ENCODE measurements around the gene ZXDC. TPM values are rescaled to one million over a fixed set of nuclear protein-coding genes. Genes with fewer than 3 reads are reported as not detected.
A peak's percentile ranks its signal among the peaks of the same experiment; 100 is the strongest.

Gene ZXDC
- total and polyA plus RNA-seq, 11 donors, result 8.7 to 40.3 (median 19.3) TPM

DNA sequence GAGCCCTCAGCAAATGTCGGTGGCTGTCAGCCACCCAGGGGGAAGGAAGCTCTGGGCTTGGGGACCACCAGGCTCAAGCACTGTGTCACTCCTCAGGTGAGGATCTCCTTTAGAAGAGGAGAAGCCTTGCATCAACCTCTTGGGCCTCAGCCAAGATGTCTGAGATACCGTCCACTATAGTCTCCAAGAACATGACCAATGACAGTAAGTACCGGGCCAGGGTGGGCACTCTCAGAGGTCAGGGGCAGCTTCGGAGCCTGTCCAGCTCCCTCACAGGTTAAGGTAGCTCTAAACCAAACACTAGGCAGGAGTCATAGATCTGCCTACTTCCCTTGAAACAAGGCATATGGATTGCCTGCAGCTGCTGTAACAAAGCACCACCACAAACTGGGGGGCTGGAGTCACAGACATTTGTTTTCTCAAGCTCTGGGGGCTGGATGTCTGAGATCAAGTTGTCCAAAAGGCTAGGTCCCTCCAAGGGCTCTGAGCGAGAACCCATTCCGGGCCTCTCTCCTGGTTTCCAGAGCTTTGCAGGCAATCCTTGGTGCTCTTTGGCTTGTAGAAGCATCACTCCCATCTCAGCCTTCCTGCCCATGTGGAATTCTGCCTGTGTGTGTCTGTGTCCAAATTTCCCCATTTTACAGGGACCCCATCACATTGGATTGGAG lies 79.7 kb downstream of the ZXDC start:
- no peaks in the 10 kb centered on the region for H3K9me3 ChIP-seq
- intact Hi-C loops (cut with DNase I), result loop anchor here in 1 of 10 donors (10.0 kb wide), 1 partner anchor 69 kb away; no protein-coding TSS in a partner anchor
- H3K4me1 ChIP-seq, result peaks cover 0 to 9% (median 2%) of the 10 kb centered on the region in 12 donors
- ATAC-seq (no peak), DNase-seq (no peak)
- 86 to 95% (median 95%) methylated on average over 6 of the region's 6 CpGs for whole genome bisulfite sequencing, 4 donors
- TF ChIP-seq POLR2A (IDR thresholded peaks at IDR 0.05) (no peak), CTCF (IDR thresholded peaks at IDR 0.05) (no peak)
- no peaks in the 10 kb centered on the region for H3K36me3 ChIP-seq
- peaks cover 0 to 26% (median 0%) of the 10 kb centered on the region in 9 donors for H3K27me3 ChIP-seq
- no peak overlapping the region for H3K4me3 ChIP-seq
- no peak overlapping the region for H3K27ac ChIP-seq

GRCh38 chr3:126394977-126395321 lies 80.7 kb downstream of the ZXDC start:
- H3K27me3 ChIP-seq, result peaks cover 0 to 26% (median 0%) of the 10 kb centered on the region in 9 donors
- DNase-seq (no peak), ATAC-seq (peak in 1 of 4 donors; percentile 7)
- TF ChIP-seq CTCF (IDR thresholded peaks at IDR 0.05) (no peak), POLR2A (IDR thresholded peaks at IDR 0.05) (no peak)
- no peaks in the 10 kb centered on the region for H3K36me3 ChIP-seq
- H3K4me1 ChIP-seq, result peaks cover 0 to 9% (median 2%) of the 10 kb centered on the region in 12 donors
- H3K9me3 ChIP-seq, result no peaks in the 10 kb centered on the region
- H3K4me3 ChIP-seq, result peak overlapping the region in 11 of 12 donors; percentile 13 to 50 (median 30)
- intact Hi-C loops (cut with DNase I), result loop anchor here in 2 of 10 donors (5.0 to 10.0 kb wide), 3 partner anchors 70 to 263 kb away; no protein-coding TSS in a partner anchor
- WGBS, 4 donors, result 12 to 31% (median 20%) methylated on average over 14 to 30 of the region's 30 CpGs
- no peak overlapping the region for H3K27ac ChIP-seq

GRCh38 chr3:126394179-126394976 lies 81.3 kb downstream of the ZXDC start, which contains the start of gene CFAP100:
CFAP100 (plus strand) TSS chr3:126394909; CDS start chr3:126396001, 1,092 bp downstream.
- DNase-seq (peak in 3 of 5 donors; percentile 34 to 56 (median 48)), ATAC-seq (peak; percentile 16 to 78 (median 62))
- Histone ChIP-seq H3K27me3 (peaks cover 0 to 26% (median 0%) of the 10 kb centered on the region in 9 donors), H3K9me3 (no peaks in the 10 kb centered on the region), H3K36me3 (no peaks in the 10 kb centered on the region), H3K4me1 (peaks cover 0 to 12% (median 3%) of the 10 kb centered on the region in 12 donors), H3K27ac (no peak within 1 kb of the TSS), H3K4me3 (peak within 1 kb of the TSS in 11 of 12 donors; percentile 13 to 50 (median 30))
- intact Hi-C loops (cut with DNase I), result loop anchor here in 2 of 10 donors (5.0 to 10.0 kb wide), 3 partner anchors 70 to 262 kb away; no protein-coding TSS in a partner anchor
- no peak for TF ChIP-seq CTCF (IDR thresholded peaks at IDR 0.05)
- no peak for TF ChIP-seq POLR2A (IDR thresholded peaks at IDR 0.05)
- WGBS, 4 donors, result 32 to 42% (median 33%) methylated on average over 34 to 43 of the region's 43 CpGs

DNA sequence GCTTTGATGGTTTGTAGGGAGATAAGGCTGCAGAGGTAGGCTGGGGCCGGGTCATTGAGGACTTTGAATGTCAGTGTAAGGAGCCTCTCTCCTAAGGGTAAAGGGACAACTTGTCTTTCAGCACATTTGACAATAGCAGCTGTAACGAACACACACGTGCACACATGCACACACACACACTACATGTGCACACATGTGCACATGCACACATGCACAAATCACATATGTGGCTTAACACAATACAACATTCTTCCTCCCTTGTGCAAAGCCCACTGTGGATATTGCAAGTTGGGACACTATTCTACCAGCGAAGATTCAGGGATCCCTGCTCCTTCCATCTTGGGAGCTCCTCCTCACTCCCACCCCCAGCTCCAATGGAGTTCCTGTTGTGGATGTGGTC lies 82.1 kb downstream of the ZXDC start:
- Histone ChIP-seq H3K27ac (no peak overlapping the region), H3K4me3 (no peak overlapping the region), H3K9me3 (no peaks in the 10 kb centered on the region), H3K4me1 (peaks cover 0 to 18% (median 6%) of the 10 kb centered on the region in 12 donors), H3K36me3 (no peaks in the 10 kb centered on the region), H3K27me3 (peaks cover 0 to 26% (median 0%) of the 10 kb centered on the region in 9 donors)
- ATAC-seq (no peak), DNase-seq (no peak)
- TF ChIP-seq POLR2A (IDR thresholded peaks at IDR 0.05), result no peak
- no peak for TF ChIP-seq CTCF (IDR thresholded peaks at IDR 0.05)
- intact Hi-C loops (cut with DNase I), result loop anchor here in 2 of 10 donors (5.0 to 10.0 kb wide), 3 partner anchors 71 to 261 kb away; no protein-coding TSS in a partner anchor
- WGBS, 4 donors, result 85 to 92% (median 89%) methylated on average over 4 of the region's 4 CpGs
